ENCODE results near the gene STRIP1.

STRIP1 gene

DNA sequence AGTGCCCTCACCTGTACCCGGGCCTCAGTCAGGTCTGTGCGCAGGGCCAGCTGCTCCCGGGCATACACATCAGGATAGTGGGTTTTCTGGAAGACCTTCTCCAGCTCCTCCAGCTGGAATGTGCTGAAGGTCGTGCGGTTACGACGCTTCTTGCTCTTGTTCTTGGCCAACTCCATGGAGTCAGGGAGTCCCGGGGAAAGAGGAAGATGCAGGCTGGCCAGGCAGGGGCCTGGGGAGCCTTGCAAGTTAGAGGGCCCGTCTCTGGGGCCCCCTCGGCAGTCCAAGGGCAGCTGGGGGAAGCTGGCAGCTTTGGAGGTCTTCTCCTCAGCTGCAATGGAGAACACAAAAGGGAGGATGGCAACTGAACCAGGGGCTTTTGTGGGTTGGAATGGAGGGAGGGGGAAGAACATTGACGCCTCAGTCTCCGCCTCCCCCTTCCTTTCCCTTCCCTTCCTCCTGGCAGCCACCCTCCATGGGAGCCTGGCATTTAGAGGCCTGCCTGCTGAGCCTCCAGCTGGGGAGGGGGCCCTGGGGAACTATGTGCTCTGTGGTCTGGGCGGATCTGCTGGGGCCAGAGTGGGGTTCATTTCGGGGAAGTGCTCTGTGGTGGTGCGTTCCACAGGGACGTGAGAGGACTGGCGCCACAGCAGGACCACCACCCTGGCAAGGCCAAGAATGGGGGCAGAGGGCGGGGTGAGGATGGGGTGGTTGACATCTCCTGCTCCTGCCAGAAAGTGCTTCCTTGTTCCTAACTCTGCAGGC lies 30.3 kb downstream of the STRIP1 start:
- Histone ChIP-seq H3K23ac (ENCODE audit: low read length in 2 of 2) (no peak overlapping the region), H3K4me2 (ENCODE audit: low read length, poor library complexity, severe bottlenecking) (no peak overlapping the region), H2AFZ (ENCODE audit: low read depth, low read length) (no peak overlapping the region), H3K14ac (ENCODE audit: low read length in 2 of 2) (no peak overlapping the region), H3K4me1 (ENCODE audit: control insufficient read depth, insufficient read depth, low read depth, low read length) (peaks cover 19% of the 10 kb centered on the region), H4K91ac (ENCODE audit: low read length) (peak overlapping the region; percentile 14), H3K4me3 (ENCODE audit: insufficient read depth in 1 of 2, low read depth in 1 of 2, low read length in 2 of 2) (no peak overlapping the region), H3K18ac (ENCODE audit: low read depth in 1 of 2, low read length in 2 of 2) (no peak overlapping the region), H2AK5ac (ENCODE audit: low read length, severe bottlenecking) (no peak overlapping the region), H2BK5ac (ENCODE audit: low read depth, low read length, poor library complexity, severe bottlenecking) (no peak overlapping the region), H2BK12ac (ENCODE audit: low read length in 2 of 2) (no peak overlapping the region), H3K79me1 (replicated peaks; ENCODE audit: low read length, poor library complexity, severe bottlenecking) (no peaks in the 10 kb centered on the region), H2BK120ac (ENCODE audit: low read depth, low read length) (no peak overlapping the region), H3K36me3 (ENCODE audit: control insufficient read depth in 1 of 2, insufficient read depth in 2 of 2, low read depth in 1 of 2, low read length in 2 of 2) (peaks cover 9 to 35% of the 10 kb centered on the region in 2 experiments), H3K9me3 (ENCODE audit: control insufficient read depth, low read length) (peaks cover 3% of the 10 kb centered on the region), H3K4ac (ENCODE audit: low read depth in 1 of 2, low read length in 2 of 2) (no peak overlapping the region), H3K27ac (ENCODE audit: low read length, poor library complexity, severe bottlenecking) (no peak overlapping the region), H3K27me3 (ENCODE audit: control insufficient read depth in 1 of 2, insufficient read depth in 1 of 2, low read length in 2 of 2) (peaks cover 33 to 53% of the 10 kb centered on the region in 2 experiments), H3K9ac (ENCODE audit: low read length) (no peak overlapping the region), H4K8ac (ENCODE audit: low read length) (no peak overlapping the region), H2BK15ac (ENCODE audit: low read depth, poor library complexity, severe bottlenecking) (no peak overlapping the region)
- no peak for DNase-seq
- WGBS = 88% methylated on average over 16 of the region's 18 CpGs

GRCh38 chr1:110065841-110066240 lies 31.4 kb downstream of the STRIP1 start:
- Histone ChIP-seq H4K8ac (ENCODE audit: low read length) (no peak overlapping the region), H2BK12ac (ENCODE audit: low read length in 2 of 2) (no peak overlapping the region), H3K4me3 (ENCODE audit: insufficient read depth in 1 of 2, low read depth in 1 of 2, low read length in 2 of 2) (no peak overlapping the region), H3K36me3 (ENCODE audit: control insufficient read depth in 1 of 2, insufficient read depth in 2 of 2, low read depth in 1 of 2, low read length in 2 of 2) (peaks cover 0 to 25% of the 10 kb centered on the region in 2 experiments), H2BK120ac (ENCODE audit: low read depth, low read length) (no peak overlapping the region), H4K91ac (ENCODE audit: low read length) (no peak overlapping the region), H3K14ac (ENCODE audit: low read length in 2 of 2) (no peak overlapping the region), H2BK15ac (ENCODE audit: low read depth, poor library complexity, severe bottlenecking) (no peak overlapping the region), H3K27ac (ENCODE audit: low read length, poor library complexity, severe bottlenecking) (no peak overlapping the region), H3K4ac (ENCODE audit: low read depth in 1 of 2, low read length in 2 of 2) (no peak overlapping the region), H3K27me3 (ENCODE audit: control insufficient read depth in 1 of 2, insufficient read depth in 1 of 2, low read length in 2 of 2) (peaks cover 42 to 61% of the 10 kb centered on the region in 2 experiments), H3K4me1 (ENCODE audit: control insufficient read depth, insufficient read depth, low read depth, low read length) (peaks cover 26% of the 10 kb centered on the region), H3K9me3 (ENCODE audit: control insufficient read depth, low read length) (peaks cover 3% of the 10 kb centered on the region), H3K23ac (ENCODE audit: low read length in 2 of 2) (no peak overlapping the region), H3K9ac (ENCODE audit: low read length) (no peak overlapping the region), H3K18ac (ENCODE audit: low read depth in 1 of 2, low read length in 2 of 2) (no peak overlapping the region), H2AK5ac (ENCODE audit: low read length, severe bottlenecking) (no peak overlapping the region), H3K4me2 (ENCODE audit: low read length, poor library complexity, severe bottlenecking) (no peak overlapping the region), H2AFZ (ENCODE audit: low read depth, low read length) (no peak overlapping the region), H3K79me1 (replicated peaks; ENCODE audit: low read length, poor library complexity, severe bottlenecking) (no peaks in the 10 kb centered on the region), H2BK5ac (ENCODE audit: low read depth, low read length, poor library complexity, severe bottlenecking) (no peak overlapping the region)
- 87% methylated on average over 5 of the region's 5 CpGs for WGBS
- DNase-seq = no peak

- 15% methylated on average over 23 of the region's 23 CpGs for WGBS
- Histone ChIP-seq H3K4me2 (ENCODE audit: low read length, poor library complexity, severe bottlenecking) (no peak overlapping the region), H2BK5ac (ENCODE audit: low read depth, low read length, poor library complexity, severe bottlenecking) (no peak overlapping the region), H2AK5ac (ENCODE audit: low read length, severe bottlenecking) (no peak overlapping the region), H3K18ac (ENCODE audit: low read depth in 1 of 2, low read length in 2 of 2) (no peak overlapping the region), H3K23ac (ENCODE audit: low read length in 2 of 2) (peak overlapping the region in 1 of 2 experiments; percentile 9), H3K4ac (ENCODE audit: low read depth in 1 of 2, low read length in 2 of 2) (no peak overlapping the region), H2BK12ac (ENCODE audit: low read length in 2 of 2) (no peak overlapping the region), H3K27ac (ENCODE audit: low read length, poor library complexity, severe bottlenecking) (no peak overlapping the region), H3K4me3 (ENCODE audit: insufficient read depth in 1 of 2, low read depth in 1 of 2, low read length in 2 of 2) (peak overlapping the region in 1 of 2 experiments; percentile 33), H3K9me3 (ENCODE audit: control insufficient read depth, low read length) (peaks cover 3% of the 10 kb centered on the region), H3K27me3 (ENCODE audit: control insufficient read depth in 1 of 2, insufficient read depth in 1 of 2, low read length in 2 of 2) (peaks cover 59 to 77% of the 10 kb centered on the region in 2 experiments), H3K9ac (ENCODE audit: low read length) (no peak overlapping the region), H2AFZ (ENCODE audit: low read depth, low read length) (no peak overlapping the region), H2BK15ac (ENCODE audit: low read depth, poor library complexity, severe bottlenecking) (no peak overlapping the region), H2BK120ac (ENCODE audit: low read depth, low read length) (no peak overlapping the region), H4K8ac (ENCODE audit: low read length) (no peak overlapping the region), H3K36me3 (ENCODE audit: control insufficient read depth in 1 of 2, insufficient read depth in 2 of 2, low read depth in 1 of 2, low read length in 2 of 2) (peaks cover 0 to 13% of the 10 kb centered on the region in 2 experiments), H3K14ac (ENCODE audit: low read length in 2 of 2) (no peak overlapping the region), H4K91ac (ENCODE audit: low read length) (no peak overlapping the region), H3K79me1 (replicated peaks; ENCODE audit: low read length, poor library complexity, severe bottlenecking) (no peaks in the 10 kb centered on the region), H3K4me1 (ENCODE audit: control insufficient read depth, insufficient read depth, low read depth, low read length) (peaks cover 26% of the 10 kb centered on the region)
- DNase-seq = no peak
Measured at GRCh38 chr1:110067479-110067892, 33.1 kb downstream of the STRIP1 start.

GRCh38 chr1:110067893-110068645 lies 33.6 kb downstream of the STRIP1 start:
- DNase-seq = peak; percentile 24
- Histone ChIP-seq H2AK5ac (ENCODE audit: low read length, severe bottlenecking) (no peak overlapping the region), H4K8ac (ENCODE audit: low read length) (no peak overlapping the region), H3K79me1 (replicated peaks; ENCODE audit: low read length, poor library complexity, severe bottlenecking) (no peaks in the 10 kb centered on the region), H3K18ac (ENCODE audit: low read depth in 1 of 2, low read length in 2 of 2) (no peak overlapping the region), H2BK5ac (ENCODE audit: low read depth, low read length, poor library complexity, severe bottlenecking) (no peak overlapping the region), H3K9ac (ENCODE audit: low read length) (no peak overlapping the region), H2BK15ac (ENCODE audit: low read depth, poor library complexity, severe bottlenecking) (no peak overlapping the region), H3K23ac (ENCODE audit: low read length in 2 of 2) (peak overlapping the region in 1 of 2 experiments; percentile 9), H3K9me3 (ENCODE audit: control insufficient read depth, low read length) (peaks cover 3% of the 10 kb centered on the region), H2AFZ (ENCODE audit: low read depth, low read length) (no peak overlapping the region), H3K36me3 (ENCODE audit: control insufficient read depth in 1 of 2, insufficient read depth in 2 of 2, low read depth in 1 of 2, low read length in 2 of 2) (peaks cover 0 to 8% of the 10 kb centered on the region in 2 experiments), H3K27ac (ENCODE audit: low read length, poor library complexity, severe bottlenecking) (no peak overlapping the region), H2BK12ac (ENCODE audit: low read length in 2 of 2) (no peak overlapping the region), H2BK120ac (ENCODE audit: low read depth, low read length) (no peak overlapping the region), H3K27me3 (ENCODE audit: control insufficient read depth in 1 of 2, insufficient read depth in 1 of 2, low read length in 2 of 2) (peaks cover 64 to 83% of the 10 kb centered on the region in 2 experiments), H4K91ac (ENCODE audit: low read length) (no peak overlapping the region), H3K4ac (ENCODE audit: low read depth in 1 of 2, low read length in 2 of 2) (no peak overlapping the region), H3K4me3 (ENCODE audit: insufficient read depth in 1 of 2, low read depth in 1 of 2, low read length in 2 of 2) (peak overlapping the region in 1 of 2 experiments; percentile 33), H3K4me1 (ENCODE audit: control insufficient read depth, insufficient read depth, low read depth, low read length) (peaks cover 26% of the 10 kb centered on the region), H3K14ac (ENCODE audit: low read length in 2 of 2) (no peak overlapping the region), H3K4me2 (ENCODE audit: low read length, poor library complexity, severe bottlenecking) (no peak overlapping the region)
- WGBS = 3% methylated on average over 68 of the region's 68 CpGs

All from mesenchymal stem cell (in vitro differentiated cells and primary cell).